Measurements from ENCODE around the gene CBL.

The CBL gene

DNA sequence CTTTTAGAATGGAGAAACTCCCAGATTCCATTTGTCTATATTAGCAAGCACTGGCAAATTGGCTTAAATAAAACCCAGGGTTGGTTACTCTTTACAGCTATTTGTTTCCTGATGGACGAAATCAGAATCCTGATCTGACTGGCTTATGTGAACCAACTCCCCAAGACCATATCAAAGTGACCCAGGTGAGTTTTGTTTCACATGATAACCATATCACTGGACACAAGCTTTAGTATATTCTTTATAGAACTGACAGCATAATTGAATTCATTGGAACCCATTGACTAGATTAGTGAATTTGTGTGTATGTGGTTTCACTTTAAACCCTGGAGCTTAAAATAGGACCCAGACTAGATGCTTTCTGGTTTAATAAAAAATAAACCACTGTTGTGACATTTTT lies 71.5 kb downstream of the CBL start:
- no peak for FAIRE-seq

GRCh38 chr11:119282495-119282894 lies 76.4 kb downstream of the CBL start:
- no peak for FAIRE-seq

DNA sequence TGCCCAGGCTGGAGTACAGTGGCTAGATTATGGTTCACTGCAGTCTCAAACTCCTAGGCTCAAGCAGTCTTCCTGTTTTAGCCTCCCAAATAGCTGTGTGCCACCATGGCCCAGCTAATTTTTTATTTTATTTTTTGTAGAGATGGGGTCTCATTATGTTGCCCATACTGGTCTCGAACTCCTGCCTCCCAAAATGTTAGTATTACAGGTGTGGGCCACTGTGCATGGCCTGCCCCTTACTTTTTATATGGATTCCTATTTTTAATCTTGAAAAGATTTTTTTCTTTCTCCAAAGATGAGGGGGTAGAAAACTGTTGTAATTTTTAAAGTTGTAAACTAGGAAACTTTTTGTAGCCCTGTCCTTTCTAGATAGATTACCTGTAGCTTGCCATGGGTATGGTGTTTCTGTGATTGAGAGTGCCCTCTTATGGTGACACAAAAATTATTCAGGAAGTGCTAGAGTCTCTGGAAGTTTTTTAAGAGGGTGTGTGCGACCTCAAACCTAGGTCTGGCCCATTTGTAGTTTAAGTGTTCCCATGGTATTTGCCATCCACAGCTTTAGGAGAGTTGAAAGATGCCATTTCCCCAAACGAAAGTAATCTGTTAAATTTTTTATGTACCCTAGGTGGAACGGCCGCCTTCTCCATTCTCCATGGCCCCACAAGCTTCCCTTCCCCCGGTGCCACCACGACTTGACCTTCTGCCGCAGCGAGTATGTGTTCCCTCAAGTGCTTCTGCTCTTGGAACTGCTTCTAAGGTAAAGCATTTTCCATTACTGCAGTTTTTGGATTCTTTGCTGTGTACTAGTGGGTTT lies 78.4 kb downstream of the CBL start:
- no peak for FAIRE-seq

- FAIRE-seq: no peak
These were observed 79.3 kb downstream of the CBL start for GRCh38 chr11:119285431-119285830.

DNA sequence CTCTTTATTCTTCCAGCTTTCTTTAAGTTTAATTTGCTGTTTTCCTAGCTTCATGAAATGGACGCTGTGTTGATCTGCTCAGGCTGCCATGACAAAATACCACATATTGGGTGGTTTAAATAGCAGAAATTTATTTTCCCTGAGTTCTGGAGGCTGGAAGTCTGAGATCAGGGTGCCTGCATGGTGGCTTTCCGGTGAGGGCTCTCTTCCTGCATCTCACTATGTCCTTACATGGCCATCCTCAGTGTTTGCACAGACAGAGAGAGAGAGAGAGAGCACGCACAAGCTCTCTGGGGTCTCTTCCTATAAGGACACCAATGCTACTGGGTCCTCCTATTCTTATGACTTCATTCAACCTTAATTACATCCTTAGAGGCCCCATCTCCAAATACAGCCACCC lies 82.1 kb downstream of the CBL start:
- no peak for FAIRE-seq

DNA sequence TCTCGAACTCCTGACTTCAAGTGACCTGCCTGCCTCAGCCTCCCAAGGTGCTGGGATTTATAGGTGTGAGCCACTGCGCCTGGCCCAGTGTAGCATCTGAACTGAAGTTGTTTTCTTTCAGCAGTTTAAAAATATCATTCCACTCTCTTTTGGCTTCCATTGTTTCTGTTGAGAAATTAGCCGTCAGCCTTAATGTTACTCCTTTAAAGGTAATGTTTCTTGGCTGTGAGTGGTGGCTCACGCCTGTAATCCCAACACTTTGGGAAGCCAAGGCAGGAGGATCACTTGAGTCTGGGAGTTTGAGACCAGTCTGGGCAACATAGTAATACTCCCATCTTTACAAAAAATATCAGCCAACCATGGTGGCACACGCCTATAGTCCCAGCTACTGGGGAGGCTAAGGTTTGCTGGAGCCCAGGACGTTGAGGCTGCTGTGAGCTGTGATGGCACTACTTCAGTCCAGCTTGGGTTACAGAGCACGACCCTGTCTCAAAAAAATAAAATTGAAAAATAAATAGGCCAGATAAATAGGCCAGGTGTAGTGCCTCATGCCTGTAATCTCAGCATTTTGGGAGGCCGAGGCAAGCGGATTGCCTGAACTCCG lies 84.9 kb downstream of the CBL start:
- no peak for FAIRE-seq

DNA sequence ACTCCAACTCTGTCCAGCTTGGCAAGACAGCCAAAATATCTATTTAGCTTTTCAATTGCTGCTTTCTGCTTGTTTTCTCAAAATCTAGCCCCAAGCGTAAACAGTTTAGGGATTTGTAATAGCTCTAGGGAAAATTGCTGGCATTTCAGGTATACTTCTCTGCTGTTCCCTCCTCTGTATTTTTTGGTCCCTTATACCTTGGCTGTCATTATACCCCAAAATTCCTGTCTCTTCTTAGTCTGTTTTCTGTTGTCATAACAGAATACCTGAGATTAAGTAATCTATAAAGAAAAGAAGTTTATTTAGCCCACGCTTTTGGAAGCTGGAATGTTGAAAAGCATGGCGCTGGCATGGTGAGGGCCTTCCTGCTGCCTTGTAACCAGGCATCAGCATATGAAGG lies 87.3 kb downstream of the CBL start:
- FAIRE-seq: no peak

DNA sequence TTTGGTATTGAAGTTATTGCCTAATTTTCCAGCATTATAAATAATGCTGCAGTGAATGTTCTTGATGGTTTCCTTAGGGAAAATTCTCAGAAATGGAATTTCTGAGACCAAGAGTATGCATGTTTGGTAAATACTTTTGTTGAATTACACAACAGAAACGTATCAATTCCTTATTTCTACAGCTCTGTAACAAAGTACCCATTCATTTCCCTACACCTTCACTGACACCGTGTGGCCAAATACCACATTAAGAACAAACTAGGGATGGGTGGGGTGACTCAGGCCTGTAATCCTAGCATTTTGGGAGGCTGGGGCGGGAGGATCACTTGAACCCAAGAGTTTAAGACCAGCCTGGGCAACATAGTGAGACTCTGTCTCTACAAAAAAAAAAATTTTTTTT lies 89.0 kb downstream of the CBL start:
- no peak for FAIRE-seq

DNA sequence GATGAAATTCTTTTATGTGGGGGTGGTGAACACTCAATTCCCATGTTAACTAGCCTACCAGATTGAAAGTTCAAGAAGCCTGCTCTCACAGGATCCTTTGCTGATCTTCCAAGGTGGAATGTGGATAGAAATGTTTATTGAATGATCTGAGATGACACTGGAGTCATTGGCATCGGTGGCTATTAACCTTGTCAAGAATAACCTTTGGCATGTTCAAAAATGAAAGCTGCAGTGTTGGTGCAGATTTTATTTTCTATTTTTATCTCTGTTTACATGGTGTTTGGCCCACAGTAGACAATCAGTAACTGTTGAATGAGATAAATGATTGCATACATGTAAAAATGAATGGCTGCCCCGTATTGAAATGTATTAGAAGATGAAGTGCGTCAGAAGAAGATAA lies 91.8 kb downstream of the CBL start:
- FAIRE-seq: no peak

- no peak for FAIRE-seq
These were observed 92.6 kb downstream of the CBL start for GRCh38 chr11:119298726-119299125.

DNA sequence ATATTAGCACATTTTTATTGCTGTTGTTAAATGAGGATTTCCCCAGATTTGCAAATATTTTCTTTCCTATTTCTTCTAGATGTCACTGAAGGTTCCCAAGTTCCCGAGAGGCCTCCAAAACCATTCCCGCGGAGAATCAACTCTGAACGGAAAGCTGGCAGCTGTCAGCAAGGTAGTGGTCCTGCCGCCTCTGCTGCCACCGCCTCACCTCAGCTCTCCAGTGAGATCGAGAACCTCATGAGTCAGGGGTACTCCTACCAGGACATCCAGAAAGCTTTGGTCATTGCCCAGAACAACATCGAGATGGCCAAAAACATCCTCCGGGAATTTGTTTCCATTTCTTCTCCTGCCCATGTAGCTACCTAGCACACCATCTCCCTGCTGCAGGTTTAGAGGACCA lies 93.3 kb downstream of the CBL start:
- FAIRE-seq: no peak

- FAIRE-seq: no peak
These were observed 94.2 kb downstream of the CBL start for GRCh38 chr11:119300198-119300964.

DNA sequence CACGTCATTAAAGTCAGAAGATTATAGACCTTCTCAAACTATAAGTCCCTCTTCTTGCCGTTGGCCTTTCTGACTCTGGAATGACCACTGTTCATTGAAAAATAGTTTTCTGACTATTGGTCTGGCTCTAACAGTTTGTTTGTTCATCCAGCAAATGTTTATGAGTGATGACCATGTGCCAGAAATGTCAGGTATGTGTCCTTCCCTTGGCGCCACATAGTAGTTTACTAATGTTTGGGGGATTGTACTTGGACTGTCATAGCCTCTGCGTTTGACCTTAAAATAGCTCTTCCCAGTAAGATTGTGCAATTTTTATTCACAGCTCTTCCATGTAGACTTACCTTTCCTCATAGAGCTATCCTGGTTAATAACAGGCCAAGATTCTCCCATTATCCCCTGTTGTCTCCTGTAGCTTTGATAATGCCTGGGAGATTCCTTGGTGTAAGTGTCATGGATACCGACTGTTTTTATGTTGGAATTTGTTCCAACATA lies 97.1 kb downstream of the CBL start:
- no peak for FAIRE-seq

DNA sequence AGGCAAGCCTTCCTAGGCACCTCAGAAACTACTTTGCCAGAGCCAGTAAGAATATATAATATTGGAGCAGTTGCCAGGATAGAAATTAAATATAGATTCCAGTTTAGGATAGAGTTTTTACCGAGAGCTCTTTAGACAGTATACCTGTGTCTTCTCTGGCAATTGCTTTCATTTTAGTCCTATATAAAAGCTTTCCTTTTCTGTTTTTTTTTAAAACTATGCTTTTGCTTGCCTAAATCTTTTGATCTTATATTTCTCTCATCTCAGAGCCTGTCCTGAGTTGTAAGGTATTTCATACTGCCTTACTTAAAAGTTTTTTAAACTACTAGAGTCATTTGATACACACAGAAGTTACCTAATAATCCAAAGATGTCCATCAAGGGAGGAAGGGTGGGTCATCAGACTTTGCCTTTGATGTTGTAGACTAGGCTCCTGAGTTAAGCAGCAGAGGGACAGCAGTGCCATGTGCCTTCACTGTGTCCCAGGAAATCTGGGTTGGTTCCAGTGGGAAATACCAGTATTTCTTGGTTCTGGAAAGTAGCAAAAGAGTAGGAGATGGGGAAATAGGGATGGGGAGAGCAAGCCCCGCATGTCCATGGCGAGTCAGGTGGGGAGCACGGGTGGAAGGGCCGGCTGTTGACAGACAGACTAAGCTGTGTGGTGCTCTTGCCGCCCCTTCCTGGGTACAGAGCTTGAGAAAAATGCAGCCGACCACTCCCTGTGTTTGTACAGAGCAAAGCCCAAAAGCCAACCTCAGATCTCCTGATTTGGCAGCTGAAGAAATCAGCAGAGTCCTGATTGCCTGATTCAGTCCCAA lies 99.6 kb downstream of the CBL start:
- no peak for FAIRE-seq

DNA sequence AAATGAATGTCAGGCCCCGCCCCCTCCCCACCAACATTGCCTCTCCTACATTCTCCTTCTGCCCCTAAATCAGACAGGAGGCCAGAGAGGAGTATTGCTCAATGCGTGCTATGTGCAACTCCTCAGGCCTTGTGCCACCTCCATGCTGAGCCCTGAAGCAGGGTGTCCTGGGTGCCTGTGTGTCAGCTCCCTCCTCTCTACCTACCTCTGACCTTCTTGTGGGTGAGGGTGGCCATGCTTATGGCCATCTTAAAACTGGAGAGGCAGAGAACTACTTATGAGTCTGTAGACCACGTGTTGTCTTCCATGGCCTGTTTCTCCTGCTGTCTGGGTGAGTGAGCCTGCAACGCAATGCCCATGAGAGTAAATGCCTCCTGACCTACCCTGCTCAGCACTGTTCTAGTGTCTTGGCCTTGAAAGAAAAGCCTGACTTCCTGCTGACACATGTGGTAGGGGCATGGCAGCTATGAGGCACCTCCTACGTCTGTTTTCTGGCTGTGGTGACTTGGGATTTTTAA lies 100.3 kb downstream of the CBL start:
- FAIRE-seq: no peak

GRCh38 chr11:119307219-119307618 lies 101.1 kb downstream of the CBL start:
- FAIRE-seq: no peak

GRCh38 chr11:119307974-119308373 lies 101.8 kb downstream of the CBL start:
- no peak for FAIRE-seq

DNA sequence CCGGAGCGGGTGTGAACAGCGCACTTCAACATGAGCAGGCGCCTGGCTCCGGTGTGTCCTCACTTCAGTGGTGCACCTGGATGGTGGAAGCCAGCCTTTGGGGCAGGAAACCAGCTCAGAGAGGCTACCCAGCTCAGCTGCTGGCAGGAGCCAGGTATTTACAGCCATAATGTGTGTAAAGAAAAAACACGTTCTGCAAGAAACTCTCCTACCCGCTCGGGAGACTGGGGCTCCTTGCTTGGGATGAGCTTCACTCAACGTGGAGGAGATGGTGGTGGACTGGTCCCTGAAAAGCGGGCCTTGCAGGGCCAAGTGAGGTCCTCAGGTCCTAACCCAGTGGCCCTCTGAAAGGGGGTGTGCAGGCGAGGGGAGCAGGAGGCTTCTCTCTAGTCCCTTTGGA lies 103.3 kb downstream of the CBL start:
- FAIRE-seq: no peak

DNA sequence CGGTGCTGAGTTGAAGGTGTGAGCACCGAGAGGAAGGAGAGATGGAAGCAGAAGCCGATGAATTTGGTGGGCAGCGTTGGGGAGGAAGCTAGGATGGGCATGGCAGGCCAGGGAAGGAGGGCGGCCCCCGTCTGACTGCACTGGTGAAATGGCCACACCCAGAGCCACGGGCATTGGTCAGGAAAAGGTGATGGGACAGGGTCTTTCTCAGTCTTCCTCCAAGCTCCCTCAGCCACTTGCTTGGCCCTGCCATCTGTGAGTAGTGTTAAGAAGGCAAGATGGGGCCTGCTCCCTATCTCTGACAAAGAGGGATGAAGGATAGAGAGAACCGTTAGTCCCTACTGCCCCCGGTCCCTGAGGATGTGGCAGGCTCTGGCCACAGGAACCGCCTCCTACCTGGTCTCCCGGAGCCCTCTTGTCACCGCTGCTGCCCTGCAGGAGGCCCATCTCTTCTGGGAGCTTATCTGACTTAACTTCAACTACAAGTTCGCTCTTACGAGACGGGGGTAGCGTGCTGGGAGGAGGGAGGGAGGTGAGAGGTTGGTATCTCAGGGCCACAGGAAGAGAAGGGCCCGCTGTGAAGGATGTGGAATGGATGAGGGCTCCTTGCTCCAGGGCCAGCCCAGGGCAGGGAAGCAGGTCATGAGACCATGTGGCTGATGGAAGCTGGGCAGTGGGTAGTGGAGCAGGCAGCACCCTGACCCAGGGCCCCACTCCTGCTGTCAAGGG lies 104.0 kb downstream of the CBL start:
- no peak for FAIRE-seq

- FAIRE-seq: no peak
These were observed 104.5 kb downstream of the CBL start for GRCh38 chr11:119310682-119311052.

- FAIRE-seq: no peak
These were observed 108.6 kb downstream of the CBL start for GRCh38 chr11:119314726-119315125.
